Sigmoid colon (tissue), 3 donors: ENCODE results near the gene CUL4A.

Source experiments
- POLR2A ChIP-seq, 2 donors: fragments of 450-650 bp; IDR thresholded peaks; one replicate each; pipeline ENCODE4 v1.6.1; 2016; ENCODE audit warnings: antibody characterized with exemption in 2 of 2, mild to moderate bottlenecking in 2 of 2, moderate library complexity in 2 of 2
- TF ChIP-seq, protein P1 (sequence below), 4 experiments: fragments of 450-650 bp in 3 of 4; fragments of 200-600 bp in 1 of 4; IDR thresholded peaks; one replicate each; pipeline ENCODE4 v1.5.1; 2016 to 2019; ENCODE audit warnings: antibody characterized with exemption in 4 of 4, mild to moderate bottlenecking in 3 of 4, moderate library complexity in 2 of 4

DNA sequence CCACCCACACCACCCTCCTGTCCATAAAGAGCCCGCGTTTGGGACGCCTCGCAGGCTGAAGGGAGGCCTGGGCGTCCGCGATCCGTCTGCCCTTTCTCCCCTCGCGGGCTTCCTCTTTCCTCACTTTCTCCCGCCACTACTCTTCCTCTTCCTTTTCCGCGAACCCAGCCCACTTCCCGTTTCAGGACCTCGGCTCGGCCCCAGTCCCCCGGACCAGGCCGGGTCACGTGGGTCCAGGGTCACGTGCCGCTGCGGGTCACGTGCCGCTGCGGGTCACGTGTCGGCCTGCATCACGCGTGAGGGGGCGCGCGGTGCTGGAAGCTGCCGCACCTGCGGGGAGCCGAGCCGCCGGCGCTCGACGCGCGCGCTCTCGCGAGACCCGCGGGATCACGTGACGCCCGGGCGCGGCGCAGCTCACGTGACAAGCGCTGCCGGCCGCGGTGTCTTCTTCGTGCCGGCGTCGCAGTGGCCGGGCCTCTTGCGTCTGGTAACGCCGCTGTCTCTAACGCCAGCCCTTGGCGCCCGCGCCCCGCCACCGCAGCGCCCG lies 87.5 kb downstream of the CUL4A start, which contains the start of gene LAMP1:
- TF ChIP-seq, protein P1, sequence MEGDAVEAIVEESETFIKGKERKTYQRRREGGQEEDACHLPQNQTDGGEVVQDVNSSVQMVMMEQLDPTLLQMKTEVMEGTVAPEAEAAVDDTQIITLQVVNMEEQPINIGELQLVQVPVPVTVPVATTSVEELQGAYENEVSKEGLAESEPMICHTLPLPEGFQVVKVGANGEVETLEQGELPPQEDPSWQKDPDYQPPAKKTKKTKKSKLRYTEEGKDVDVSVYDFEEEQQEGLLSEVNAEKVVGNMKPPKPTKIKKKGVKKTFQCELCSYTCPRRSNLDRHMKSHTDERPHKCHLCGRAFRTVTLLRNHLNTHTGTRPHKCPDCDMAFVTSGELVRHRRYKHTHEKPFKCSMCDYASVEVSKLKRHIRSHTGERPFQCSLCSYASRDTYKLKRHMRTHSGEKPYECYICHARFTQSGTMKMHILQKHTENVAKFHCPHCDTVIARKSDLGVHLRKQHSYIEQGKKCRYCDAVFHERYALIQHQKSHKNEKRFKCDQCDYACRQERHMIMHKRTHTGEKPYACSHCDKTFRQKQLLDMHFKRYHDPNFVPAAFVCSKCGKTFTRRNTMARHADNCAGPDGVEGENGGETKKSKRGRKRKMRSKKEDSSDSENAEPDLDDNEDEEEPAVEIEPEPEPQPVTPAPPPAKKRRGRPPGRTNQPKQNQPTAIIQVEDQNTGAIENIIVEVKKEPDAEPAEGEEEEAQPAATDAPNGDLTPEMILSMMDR (IDR thresholded peaks at IDR 0.05) = no peak
- peak; percentile 29 to 55 for TF ChIP-seq POLR2A (IDR thresholded peaks at IDR 0.05)
